Stimulated activated CD4-positive, alpha-beta T cell treated with anti-CD3 and anti-CD28 coated beads, Interleukin-2, amount 100 ng/mL, for 48 hours (primary cell): ENCODE results near the gene SYVN1.
A peak's percentile ranks its signal among the peaks of the same experiment; 100 is the strongest.
"Not testable (repeated sequence)": the region's sequence is repeated elsewhere in the genome, so short reads cannot be mapped to it uniquely, and the experiment has no call there.

Experiments
- DNase-seq, 2 donors: peaks; one replicate each; pipeline ENCODE4 v3.0.0-alpha.2; 2020

SYVN1 gene

DNA sequence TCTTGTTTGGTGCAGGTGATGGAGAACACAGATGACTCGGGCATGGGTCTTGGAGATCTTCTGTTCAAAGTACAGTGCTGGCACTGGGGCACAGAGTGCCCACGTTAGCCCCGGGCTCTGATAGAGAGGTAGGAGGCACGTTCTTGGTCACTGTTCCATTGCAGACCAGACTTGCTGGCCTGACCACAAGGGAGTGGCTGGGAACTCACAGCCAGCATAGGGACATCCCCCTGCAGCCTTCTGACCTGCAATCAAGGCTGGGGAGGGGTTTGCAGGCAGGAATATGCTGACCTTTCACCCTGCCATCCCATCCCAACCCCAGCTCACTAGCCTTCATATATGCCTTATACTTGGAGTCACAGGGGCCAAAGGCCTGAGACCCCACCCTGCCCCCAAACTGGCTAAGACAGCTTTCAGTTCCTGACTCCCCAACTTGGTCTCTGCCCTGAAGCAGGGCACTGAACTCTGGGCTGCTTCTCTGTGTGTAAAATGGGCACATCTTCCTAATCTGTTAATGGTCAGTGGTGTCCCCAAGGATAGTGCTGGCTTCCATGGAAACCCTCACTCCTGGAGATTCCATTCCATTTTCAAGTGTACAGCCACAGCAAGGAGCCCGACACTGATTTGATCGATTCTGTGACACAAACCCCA, 7.6 kb downstream of the SYVN1 start:
- no peak for DNase-seq

DNA sequence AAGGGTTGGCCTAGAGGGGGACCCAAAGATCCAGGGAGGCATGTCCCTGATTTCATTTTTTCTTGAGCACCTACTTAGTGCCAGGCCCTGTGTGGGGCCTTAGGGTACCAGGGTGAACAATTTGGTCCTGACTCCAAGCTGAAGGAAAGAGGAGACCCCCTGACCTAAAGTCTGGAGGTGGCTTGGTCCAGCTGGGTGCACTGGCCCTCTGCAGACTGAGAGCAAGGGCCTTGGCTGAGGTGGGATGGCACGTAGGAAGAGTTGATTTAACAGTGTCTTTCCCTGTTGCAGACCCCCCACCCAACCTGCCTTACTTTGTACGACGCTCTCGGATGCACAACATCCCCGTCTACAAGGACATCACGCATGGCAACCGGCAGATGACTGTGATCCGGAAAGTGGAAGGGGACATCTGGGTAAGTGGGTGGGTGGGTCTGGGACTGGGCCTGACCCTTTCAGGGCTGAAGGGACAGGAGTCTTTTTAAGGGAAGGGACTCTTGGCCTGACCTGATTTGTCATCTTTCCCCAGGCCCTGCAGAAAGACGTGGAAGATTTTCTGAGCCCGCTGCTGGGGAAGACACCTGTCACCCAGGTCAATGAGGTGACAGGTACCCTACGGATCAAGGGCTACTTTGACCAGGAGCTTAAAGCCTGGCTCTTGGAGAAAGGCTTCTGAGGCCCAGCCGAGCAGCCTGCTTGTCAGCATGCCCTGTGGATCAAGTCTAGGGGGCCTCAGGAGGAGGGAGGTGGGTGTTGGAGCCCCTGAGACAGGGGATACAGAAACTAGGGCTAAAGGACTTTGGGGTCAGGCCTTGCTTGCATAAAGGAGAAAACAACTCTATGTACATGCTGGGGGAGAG, 8.9 kb downstream of the SYVN1 start:
- no peak for DNase-seq

DNA sequence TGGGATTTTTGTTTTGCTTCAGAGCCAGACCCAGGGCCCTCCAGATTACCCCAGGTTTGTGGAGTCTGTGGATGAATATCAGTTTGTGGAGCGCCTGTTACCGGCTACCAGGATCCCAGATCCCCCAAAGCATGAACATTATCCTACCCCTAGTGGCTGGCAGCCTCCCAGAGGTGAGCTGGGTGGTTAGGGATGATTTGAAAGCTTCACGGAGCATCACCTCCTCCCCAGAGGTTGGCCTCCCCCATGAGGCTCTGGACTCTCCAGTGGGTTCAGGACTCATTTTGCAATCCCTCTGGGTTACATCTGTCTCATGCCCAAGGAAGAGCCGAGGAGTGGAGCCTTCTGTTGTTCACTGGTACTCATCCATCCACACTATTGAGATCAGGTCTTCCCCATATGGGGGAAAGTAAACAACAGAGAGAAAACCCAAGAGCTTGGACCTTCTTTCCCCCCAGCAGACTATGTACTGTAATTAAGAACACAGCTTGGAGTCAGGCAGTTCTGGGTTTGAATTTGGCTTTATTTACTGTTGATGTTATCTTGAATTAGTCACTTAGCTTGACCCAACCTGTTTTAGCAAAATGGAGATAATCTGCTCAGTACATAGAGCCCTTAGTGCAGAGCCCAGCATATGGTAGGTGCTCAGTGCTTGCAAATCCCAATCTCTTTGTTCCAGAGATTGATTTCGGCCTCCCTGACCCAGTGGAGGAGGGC, 9.7 kb downstream of the SYVN1 start:
- DNase-seq = no peak

DNA sequence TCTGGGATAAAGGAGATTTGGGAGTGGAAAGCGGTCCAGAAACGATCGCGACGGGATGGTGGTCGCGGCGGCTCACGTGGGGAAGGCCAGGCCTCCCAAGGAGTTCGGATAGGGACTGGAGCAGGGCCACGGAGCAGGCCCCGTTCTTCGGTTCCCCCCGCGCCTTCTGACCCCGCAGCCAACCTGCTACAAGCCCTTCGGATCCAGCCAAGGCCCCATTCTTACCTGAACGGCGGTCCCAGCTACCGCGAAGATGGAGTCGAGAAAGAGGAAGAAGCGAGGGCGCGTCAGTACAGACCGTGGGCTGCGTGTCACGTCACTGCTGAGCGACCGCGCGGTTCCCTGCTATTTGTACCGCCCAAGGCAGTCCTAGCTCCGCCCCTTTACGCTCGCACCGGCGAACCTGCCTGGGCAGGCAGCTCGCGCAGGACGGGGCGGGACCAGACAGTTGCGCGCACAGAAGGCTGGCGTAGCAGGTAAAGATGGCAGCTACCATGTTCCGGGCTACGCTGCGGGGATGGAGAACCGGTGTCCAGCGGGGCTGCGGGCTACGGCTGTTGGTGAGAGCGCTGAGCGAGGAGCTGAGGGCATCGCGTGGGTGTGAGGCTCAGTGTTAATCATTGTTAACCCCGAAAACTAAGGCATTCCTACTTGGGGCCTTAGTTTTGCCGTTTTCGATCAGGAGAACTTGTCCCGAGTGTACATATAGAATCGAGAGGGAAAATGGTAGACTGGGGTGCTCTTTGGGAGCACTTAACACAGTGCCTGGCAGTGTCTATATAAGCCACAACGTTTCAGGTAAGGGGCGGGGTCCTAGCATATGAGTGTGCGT, 12.2 kb downstream of the SYVN1 start, which contains the start of the genes FAU and MRPL49:
Gene FAU, minus strand, starts transcription at position 270 of the 832 bp plus-strand sequence. CDS start 321 bp downstream, outside the sequence.
Gene MRPL49, plus strand, starts transcription at position 457 of the 832 bp plus-strand sequence. Its CDS starts 26 bp downstream, at position 483.
- peak; percentile 97 to 98 for DNase-seq

DNA sequence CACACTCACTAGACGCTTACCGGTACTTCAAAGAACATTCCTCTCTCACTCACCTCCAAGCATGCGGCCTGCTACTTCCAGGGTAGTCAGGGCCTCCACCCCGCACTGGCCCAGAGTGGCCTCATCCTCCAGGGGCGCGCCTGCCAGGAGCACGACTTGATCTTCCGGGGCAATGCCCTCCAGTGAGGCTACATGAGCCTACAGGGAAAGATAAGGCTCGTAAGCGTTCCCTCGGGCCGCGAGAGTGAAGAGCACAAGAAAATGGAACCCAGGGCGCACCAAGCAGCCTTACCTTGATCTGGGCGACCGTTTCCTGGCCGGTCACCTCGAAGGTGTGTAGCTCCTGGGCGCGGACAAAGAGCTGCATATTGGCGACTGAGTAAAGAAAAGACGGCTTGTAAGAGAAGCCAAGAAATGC, 12.9 kb downstream of the SYVN1 start:
- DNase-seq = no peak

DNA sequence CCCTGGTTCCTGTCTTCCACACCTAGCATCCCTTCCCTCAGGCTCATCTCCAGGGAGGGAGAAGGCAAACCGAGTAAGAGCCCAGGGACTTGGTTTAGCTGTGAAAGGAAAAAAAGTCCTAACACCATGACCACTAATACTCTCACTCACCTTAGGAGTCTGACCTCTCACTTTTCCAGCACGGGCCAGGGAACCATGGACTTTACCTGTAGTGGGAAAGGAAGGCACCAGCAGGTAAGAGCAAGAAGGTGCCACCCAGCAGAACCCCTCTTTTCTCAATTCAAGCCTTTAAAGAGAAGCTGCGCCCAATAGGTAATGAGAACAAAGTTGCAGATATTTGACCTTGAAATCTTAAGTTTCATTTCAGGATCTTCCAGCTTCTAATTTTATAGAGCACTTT, 13.5 kb downstream of the SYVN1 start:
- no peak for DNase-seq

DNA sequence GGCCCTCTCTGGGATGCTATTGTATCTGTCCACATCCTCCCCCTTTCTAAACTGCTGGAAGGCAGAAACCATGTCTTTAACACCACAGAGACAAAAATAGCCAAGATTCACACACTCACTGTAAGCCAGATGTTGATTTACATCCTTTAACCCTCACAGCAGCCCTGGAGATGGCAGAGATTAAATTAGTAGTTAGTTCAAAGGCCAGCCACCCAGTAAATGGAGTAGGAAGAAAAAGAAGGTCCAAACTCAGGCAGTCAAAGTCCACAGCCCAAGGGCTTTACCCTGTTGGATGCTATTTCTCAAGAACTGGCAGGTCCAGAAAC, 14.7 kb downstream of the SYVN1 start:
- DNase-seq = no peak

DNA sequence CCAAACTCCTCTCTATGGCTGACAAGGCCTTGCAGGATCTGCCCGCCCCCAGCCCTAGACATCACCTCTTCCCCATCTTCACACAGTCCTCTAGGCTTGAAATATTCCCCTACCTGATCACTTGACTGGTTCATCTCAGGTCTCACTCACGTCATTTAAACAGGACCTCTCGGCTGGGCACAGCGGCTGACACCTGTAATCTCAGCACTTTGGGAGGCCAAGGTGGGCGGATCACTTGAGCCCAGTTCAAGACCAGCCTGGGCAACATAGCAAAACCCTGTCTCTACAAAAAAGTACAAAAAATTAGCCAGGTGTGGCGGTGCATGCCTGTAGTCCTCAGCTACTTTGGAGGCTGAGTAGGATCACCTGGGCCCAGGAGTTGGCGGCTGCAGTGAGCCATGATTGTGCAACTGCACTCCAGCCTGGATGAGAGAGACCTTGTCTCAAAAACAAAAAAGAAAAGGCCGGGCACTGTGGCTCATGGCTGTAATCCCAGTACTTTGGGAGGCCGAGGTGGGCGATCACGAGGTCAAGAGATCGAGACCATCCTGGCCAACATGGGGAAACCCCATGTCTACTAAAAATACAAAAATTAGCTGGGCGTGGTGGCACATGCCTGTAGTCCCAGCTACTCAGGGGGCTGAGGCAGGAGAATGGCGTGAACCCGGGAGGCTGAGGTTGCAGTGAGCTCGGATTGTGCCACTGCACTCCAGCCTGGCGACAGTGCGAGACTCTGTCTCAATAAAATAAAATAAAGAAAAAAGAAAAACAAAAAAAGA, 15.2 kb downstream of the SYVN1 start:
- not testable (repeated sequence) for DNase-seq

DNA sequence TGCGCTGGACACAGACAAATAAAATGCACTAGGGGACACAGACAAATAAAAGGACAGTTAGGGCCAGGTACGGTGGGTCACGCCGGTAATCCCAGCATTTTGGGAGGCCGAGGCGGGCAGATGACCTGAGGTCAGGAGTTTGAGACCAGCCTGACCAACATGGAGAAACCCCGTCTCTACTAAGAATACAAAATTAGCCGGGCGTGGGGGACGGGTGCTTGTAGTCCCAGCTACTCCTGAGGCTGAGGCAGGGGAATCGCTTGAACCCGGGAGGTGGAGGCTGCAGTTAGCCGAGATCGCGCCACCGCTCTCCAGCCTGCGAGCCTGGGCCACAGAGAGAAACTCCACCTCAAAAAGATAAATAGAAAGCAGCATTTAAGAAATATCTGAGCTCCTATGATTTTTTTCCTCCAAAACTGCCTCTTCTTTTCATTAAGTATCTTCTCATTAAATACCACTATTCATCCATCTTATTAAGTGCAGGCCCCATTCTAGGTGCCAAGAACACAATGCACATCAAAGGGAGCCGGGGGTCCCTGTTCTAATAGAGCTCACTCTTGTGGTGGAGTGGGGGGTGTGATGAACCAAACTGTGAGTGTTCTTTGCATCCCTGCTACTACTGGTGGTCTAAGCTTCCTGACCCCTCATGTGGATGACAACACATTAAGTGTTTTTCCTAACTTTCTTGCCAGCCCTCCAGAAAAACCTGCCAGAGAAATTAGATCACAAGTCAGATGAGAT, 16.1 kb downstream of the SYVN1 start:
- no peak for DNase-seq

DNA sequence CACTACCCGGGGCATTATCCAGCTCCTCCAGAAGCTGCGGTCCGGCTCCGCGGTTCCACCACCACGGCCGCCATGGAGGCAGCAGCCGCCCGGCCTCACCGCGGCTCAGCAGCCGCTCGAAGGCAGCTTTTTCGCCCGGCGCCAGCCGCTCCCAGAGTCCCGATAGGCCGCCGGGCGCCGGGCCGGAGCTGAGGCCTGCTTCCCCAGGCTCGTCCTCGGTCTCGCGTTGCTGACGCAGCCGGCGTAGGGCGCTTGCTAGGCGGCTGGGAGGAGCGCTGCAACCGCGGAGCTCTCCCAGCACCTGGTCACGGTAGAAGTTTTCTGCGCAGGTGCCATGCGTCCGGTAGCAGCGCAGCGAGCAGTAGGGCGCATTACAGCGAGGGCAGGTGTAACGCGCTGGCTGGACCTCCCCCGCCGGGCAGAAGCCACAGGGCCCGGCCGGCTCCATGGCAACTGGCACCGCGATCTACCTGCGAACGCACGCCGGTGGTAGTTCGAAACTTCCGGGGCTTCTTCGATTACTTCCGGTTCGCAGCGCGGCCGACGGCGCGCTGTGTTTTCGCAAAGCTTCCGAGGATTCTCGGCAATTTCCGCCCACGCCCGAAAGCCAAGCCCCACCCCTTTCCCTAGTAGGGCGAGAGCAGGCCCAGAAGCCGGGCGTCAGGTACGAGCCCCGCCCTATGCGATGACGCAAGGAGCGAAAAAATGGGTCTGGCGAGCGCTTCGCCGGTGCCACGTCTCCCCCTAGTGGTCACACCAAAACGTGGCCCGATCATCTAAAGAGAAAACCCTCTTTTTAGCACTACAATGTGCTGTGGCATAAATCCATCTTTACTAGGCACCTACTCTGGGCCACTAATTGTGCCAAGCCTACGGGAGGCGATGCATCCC, 16.9 kb downstream of the SYVN1 start, which contains the start of gene ZNHIT2:
Gene ZNHIT2, minus strand, starts transcription at position 496 of the 891 bp plus-strand sequence. Its CDS starts 48 bp downstream, at position 448.
- DNase-seq = peak; percentile 100

DNA sequence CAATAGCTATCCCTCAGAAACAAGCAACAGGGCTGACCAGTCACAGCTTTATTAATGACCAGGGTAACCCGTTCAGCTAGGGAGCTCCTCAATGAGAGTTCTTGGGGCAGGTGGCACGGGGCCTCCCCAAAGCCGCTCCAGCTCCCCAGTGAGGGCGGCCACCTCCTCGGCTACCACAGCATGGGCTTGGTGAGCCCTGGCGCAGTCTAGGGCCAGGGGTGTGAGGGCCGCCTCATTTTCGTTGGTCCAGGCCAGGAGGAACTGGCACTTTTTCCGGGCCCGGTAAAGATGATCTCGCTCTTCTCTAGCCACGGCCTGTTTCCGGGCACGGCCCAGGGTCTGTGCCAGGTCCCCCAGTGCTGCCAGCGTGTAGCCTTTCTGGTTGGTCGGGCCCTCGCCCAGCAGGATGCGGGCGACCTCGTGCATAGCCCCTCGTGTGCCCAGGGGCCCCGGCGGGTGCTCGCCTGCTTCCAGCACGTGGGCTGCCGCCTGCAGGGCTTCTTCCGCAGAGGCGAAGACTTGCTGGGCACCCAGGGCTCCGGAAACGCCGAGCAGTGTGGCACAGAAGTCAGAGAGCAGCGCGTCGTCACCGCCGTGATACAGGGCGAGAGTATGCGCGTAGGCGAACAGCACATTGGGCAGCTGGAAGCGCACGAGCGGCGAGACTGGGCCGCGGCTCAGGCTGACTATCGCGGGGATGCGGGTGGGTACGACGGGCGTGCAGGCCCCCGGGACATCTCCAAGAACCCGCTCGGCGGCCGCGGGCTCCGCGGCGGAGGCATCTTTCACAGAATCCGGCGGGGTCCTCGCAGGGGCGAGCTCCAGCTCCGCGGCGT, 17.7 kb downstream of the SYVN1 start:
- peak in 1 of 2 donors; percentile 64 for DNase-seq

DNA sequence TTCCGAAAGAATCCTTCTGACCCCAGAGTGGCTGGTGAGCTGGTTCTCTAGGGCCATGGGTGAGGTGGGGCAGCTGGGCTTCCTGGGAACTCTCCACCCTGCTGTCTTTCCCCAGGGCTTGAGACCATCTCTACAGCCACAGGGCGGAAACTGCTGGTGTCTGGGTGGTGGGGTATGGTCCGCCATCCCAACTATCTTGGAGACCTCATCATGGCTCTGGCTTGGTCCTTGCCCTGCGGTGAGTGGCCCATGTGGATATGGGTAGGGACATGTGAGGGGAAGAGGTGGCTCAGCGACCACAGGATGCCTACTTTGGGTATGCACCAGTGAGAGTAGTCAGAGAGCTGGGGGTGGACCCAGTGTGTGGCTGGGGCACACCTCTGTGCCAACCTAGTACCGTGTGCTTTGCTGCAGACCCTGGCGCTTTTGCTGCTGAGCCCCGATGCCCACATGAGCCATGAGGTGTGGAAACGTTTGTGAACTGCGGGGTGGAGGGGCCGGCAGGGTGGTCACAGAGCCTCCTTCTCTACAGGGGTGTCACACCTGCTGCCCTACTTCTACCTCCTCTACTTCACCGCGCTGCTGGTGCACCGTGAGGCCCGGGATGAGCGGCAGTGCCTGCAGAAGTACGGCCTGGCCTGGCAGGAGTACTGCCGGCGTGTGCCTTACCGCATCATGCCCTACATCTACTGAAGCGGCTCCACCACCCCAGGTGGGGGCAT, 18.8 kb downstream of the SYVN1 start:
- DNase-seq = no peak

DNA sequence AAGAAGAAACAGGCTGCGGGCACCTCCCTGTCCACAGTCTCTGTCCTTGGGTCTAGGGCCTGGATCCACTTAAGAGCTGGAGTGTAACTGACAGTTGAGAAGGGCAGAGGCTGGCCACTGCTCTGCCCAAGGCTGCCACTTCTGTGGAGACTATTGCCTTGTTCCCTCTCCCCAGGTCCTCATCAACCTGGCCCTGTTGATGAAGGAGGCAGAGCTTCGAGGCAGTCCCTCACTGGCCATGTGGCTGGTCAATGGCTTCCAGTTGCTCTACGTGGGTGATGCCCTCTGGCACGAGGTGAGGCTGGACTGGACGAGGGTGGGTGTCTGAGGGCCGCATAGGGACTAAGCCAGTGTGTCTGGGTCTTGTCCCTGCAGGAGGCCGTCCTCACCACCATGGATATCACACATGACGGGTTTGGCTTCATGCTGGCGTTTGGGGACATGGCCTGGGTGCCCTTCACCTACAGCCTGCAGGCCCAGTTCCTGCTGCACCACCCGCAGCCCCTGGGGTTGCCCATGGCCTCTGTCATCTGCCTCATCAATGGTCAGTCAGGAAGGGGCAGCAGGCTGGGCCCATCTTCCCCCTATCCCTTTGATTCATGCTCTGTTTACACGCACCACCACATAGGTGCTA, 19.7 kb downstream of the SYVN1 start:
- no peak for DNase-seq

DNA sequence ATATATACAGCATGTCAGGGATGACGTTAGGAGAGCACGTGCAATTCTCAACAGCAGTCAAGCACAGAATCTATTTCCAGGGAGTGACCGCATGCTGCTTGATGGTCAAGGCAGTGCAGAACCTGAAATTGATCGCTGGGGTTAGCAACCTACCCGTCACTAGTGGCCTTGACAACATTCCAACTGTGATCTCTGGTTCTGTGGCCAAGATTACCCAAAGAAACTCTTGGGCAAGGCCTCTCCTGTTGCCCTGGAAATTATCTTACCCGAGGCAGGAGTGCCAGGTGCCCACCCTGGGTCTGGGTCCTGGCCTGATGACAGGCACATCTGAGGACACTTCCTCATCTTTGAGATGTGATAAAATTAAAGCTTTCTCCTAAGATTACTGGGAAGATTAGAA, 20.5 kb downstream of the SYVN1 start:
- no peak for DNase-seq

DNA sequence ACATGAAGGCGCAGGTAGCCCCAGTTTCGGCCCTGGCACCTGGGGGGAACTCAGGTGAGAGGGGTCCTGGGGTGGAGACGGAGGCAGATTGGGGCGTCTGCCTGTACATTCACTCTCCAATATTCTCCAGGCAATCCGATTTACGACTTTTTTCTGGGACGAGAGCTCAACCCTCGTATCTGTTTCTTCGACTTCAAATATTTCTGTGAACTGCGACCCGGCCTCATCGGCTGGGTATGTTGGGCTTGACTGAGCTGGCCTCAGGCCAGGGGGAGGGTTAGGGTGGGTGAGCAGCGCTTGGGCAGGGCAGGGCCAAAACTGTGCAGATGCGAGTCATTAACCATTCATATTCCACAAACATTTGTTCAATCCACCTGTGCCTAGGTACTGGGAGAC, 21.0 kb downstream of the SYVN1 start:
- DNase-seq = no peak

DNA sequence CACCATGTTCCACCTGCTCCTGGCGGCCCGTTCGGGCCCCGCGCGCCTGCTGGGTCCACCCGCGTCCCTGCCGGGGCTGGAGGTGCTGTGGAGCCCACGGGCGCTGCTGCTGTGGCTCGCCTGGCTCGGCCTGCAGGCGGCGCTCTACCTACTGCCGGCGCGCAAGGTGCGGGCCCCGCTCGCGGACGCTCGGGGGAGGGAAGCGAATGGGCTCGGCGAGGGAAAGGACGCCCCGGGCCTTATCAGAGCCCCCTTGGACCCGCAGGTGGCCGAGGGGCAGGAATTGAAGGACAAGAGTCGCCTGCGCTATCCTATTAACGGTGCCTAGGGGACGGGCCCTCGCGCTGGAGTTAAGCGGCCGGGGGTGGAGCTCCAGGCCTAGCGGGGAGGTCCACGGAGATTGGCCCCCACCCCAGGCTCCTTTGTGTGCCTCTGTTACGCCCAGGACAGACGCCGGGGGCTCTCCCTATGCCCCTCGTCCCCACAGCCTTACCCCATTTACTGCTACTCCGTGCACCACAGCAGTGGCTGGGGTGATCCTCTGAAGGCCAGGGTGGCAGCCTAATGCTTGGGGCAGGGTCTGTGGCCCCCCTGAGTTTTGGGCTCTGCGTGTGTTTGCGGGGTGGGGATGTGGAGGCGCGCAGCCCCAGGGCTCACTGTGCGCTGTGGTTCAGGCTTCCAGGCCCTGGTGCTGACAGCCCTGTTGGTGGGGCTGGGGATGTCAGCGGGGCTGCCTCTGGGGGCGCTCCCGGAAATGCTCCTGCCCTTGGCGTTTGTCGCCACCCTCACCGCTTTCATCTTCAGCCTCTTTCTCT, 21.6 kb downstream of the SYVN1 start:
- DNase-seq = peak; percentile 70 to 78
